Endothelial cell (in vitro differentiated cells): ENCODE measurements around the gene SH3BGRL2. TPM values are rescaled to one million over a fixed set of nuclear protein-coding genes. Genes with fewer than 3 reads are reported as not detected.

ENCODE experiments used
- DNase-seq: peaks from one replicate; pipeline ENCODE4 v3.0.0; 2021; ENCODE audit warnings: low spot score
- H3K27ac Mint-ChIP-seq: one replicate; pipeline ENCODE4 v1.8.0; 2021; ENCODE audit warnings: mixed read lengths, inconsistent platforms; ENCODE audit not compliant: unreplicated experiment
- H3K27me3 Mint-ChIP-seq: one replicate; pipeline ENCODE4 v1.8.0; 2021; ENCODE audit warnings: mild to moderate bottlenecking, moderate library complexity, mixed read lengths, inconsistent platforms; ENCODE audit not compliant: unreplicated experiment
- H3K36me3 Mint-ChIP-seq: one replicate; pipeline ENCODE4 v1.8.0; 2021; ENCODE audit warnings: mild to moderate bottlenecking, low read depth, mixed read lengths, inconsistent platforms; ENCODE audit not compliant: unreplicated experiment
- H3K4me1 Mint-ChIP-seq: one replicate; pipeline ENCODE4 v1.8.0; 2021; ENCODE audit warnings: mild to moderate bottlenecking, mixed read lengths, inconsistent platforms; ENCODE audit not compliant: unreplicated experiment
- H3K4me3 Mint-ChIP-seq: one replicate; pipeline ENCODE4 v1.8.0; 2021; ENCODE audit warnings: mild to moderate bottlenecking, mixed read lengths, inconsistent platforms; ENCODE audit not compliant: unreplicated experiment
- H3K9me3 Mint-ChIP-seq: one replicate; pipeline ENCODE4 v1.8.0; 2021; ENCODE audit warnings: mixed read lengths, inconsistent platforms; ENCODE audit not compliant: unreplicated experiment
- total RNA-seq: library from RNA; stranded (reverse); fragmentation: NEBNext Ultra II Directional; extraction: Animal tissue kit (Norgen Biotek cat#: 25700); gene quantifications from one replicate; pipeline ENCODE4 v1.2.1, GENCODE V29; 2021; ENCODE audit not compliant: unreplicated experiment
- TF ChIP-seq, protein P1 (sequence below): fragments of 200-600 bp; sonication (generic); IDR thresholded peaks from one replicate; pipeline ENCODE4 v1.5.0; 2021; ENCODE audit warnings: antibody characterized with exemption; ENCODE audit not compliant: unreplicated experiment

SH3BGRL2 gene
- total RNA-seq, 1 donor from 2014 or later, result 7.0 TPM

DNA sequence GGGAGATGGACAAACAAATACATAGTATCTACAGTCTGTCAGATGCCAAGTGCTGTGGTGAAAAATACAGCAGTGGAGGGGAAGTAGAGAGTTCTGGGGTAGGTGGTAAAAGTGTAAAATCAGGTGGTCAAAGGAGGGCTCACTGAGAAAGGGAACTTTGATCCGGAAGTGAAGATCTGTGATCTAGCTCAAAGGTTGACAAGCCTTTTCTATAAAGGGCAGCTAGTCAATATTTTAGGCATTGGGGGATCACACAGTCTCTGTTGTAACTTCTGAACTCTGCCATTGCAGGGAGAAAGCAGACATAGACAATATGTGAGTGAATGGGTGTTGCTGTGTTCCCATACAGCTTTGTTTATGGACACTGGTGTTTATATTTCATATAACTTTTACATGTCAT, 38.6 kb downstream of the SH3BGRL2 start:
- Mint-ChIP-seq H3K36me3 (no peaks in the 10 kb centered on the region), H3K27me3 (no peaks in the 10 kb centered on the region), H3K9me3 (no peaks in the 10 kb centered on the region)

DNA sequence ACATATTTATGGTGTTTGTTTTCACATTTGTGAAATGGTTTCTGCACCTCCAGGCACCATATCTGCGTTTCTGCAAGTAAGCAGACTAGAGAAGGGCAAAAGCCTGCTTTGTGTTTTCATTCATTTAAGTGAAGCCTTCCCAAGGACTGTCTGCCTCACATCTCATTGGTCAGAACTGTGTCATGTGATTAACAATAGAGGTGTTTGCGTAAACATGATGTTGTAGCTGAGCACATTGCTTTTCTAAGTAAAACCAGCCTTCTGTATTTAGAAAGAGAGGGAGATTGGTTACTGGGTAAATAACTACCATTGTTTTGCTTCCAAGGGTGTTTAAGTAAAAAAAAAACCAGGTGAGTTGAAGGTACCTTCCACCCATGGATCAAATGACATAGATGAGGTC, 39.7 kb downstream of the SH3BGRL2 start:
- Mint-ChIP-seq H3K36me3 (no peaks in the 10 kb centered on the region), H3K4me1 (peaks cover 12% of the 10 kb centered on the region), H3K27me3 (no peaks in the 10 kb centered on the region), H3K9me3 (no peaks in the 10 kb centered on the region), H3K27ac (no peak overlapping the region), H3K4me3 (no peak overlapping the region)
- TF ChIP-seq, protein P1, sequence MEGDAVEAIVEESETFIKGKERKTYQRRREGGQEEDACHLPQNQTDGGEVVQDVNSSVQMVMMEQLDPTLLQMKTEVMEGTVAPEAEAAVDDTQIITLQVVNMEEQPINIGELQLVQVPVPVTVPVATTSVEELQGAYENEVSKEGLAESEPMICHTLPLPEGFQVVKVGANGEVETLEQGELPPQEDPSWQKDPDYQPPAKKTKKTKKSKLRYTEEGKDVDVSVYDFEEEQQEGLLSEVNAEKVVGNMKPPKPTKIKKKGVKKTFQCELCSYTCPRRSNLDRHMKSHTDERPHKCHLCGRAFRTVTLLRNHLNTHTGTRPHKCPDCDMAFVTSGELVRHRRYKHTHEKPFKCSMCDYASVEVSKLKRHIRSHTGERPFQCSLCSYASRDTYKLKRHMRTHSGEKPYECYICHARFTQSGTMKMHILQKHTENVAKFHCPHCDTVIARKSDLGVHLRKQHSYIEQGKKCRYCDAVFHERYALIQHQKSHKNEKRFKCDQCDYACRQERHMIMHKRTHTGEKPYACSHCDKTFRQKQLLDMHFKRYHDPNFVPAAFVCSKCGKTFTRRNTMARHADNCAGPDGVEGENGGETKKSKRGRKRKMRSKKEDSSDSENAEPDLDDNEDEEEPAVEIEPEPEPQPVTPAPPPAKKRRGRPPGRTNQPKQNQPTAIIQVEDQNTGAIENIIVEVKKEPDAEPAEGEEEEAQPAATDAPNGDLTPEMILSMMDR, result no peak
- no peak for DNase-seq

More for the DNA sequence above, 38.6 kb downstream of the SH3BGRL2 start:
- Mint-ChIP-seq H3K4me3 (no peak overlapping the region), H3K27ac (no peak overlapping the region), H3K4me1 (peaks cover 12% of the 10 kb centered on the region)
- no peak for DNase-seq
- TF ChIP-seq, protein P1, result no peak

DNA sequence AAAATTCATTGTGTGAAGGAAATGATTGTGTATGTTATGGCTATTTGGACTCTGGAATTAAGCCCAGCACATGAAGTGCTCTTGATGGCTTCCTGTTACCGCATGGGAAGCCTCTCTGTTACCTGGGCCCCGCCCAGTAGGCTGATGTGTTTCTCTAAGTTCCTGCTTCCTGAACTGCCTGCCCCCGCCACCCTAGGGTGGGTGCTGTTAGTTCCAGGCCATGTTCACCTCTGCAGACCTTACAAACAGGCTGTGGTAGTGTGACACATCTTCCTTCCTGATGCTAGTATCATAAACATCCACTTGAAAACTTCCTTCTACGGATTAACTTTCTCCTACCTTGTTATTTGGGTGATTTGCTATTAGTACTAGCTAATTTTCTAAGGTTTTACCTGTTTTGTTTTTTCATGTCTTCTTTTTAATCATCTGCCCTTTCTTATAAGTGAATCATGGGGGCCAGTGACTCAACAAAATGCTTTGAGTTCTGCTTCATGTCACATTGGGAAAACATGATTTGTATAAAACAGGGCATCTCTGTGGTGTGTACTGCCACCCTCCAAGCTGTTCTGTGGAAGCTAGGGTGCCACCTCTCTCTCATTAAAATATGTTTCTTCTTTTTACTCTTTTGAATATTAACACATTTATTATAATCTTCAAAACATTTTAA, 40.6 kb downstream of the SH3BGRL2 start:
- Mint-ChIP-seq H3K9me3 (no peaks in the 10 kb centered on the region), H3K4me1 (peaks cover 12% of the 10 kb centered on the region), H3K27me3 (no peaks in the 10 kb centered on the region), H3K36me3 (no peaks in the 10 kb centered on the region), H3K4me3 (no peak overlapping the region), H3K27ac (no peak overlapping the region)
- no peak for DNase-seq
- TF ChIP-seq, protein P1, result no peak

DNA sequence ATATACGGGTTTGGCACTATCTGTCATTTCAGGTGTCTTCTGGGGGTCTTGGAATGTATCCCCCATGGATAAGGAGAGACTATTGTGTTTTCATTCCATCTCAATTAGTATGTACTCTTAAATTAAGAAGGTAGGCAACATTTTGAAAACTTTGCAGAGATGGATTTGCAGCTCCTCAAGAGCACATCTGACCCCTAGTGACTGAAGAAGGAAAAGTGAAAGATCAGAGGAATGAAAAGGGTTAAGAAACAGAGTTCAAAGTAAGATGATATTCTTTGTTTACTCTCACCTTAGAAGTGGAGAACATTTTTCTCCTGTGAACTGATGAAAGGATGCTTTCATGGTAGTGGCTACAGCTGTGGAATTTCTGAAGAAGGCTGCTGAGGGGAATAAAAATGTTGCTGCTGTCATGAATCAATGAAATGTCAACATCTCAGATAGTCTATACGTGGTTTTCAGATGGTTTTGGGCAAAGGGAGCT, 41.5 kb downstream of the SH3BGRL2 start:
- no peak for DNase-seq
- Mint-ChIP-seq H3K36me3 (no peaks in the 10 kb centered on the region), H3K4me3 (no peak overlapping the region), H3K27me3 (no peaks in the 10 kb centered on the region), H3K27ac (no peak overlapping the region), H3K9me3 (no peaks in the 10 kb centered on the region), H3K4me1 (peaks cover 12% of the 10 kb centered on the region)
- TF ChIP-seq, protein P1, result peak; percentile 29

DNA sequence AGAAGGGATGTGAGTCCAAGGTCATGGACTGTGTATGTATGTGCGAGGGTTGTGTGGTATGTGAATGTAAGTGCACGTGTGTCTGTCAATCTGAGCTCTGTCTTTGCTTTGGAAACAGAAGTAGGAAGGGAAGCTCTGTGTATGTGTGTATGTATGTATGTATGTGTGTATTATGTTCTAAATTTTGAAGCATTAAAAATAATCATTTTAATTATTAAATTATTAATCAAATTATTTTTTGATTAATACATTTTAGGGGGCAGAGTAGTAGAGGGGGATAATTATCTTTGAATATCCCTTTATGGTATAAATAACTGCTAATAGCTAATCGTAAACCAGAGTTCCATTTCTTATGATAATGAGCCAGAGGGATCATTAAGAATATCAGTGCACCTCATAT, 42.8 kb downstream of the SH3BGRL2 start:
- DNase-seq, result no peak
- Mint-ChIP-seq H3K27ac (no peak overlapping the region), H3K4me3 (no peak overlapping the region), H3K4me1 (peaks cover 10% of the 10 kb centered on the region), H3K27me3 (no peaks in the 10 kb centered on the region), H3K36me3 (no peaks in the 10 kb centered on the region), H3K9me3 (no peaks in the 10 kb centered on the region)
- TF ChIP-seq, protein P1, result no peak
